ENCODE results near the gene EYS.
"Not testable (repeated sequence)": the region's sequence is repeated elsewhere in the genome, so short reads cannot be mapped to it uniquely, and the experiment has no call there.

Gene EYS

GRCh38 chr6:64254558-64254957 lies 1452.5 kb downstream of the EYS start:
- H3K4me3 ChIP-seq (ENCODE audit: low read depth, low read length) = no peak overlapping the region
- no peaks in the 10 kb centered on the region for H3K36me3 ChIP-seq (ENCODE audit: insufficient read depth, low read length)
- no peaks in the 10 kb centered on the region for H3K27me3 ChIP-seq (ENCODE audit: insufficient read depth, low read length)
- H3K79me2 ChIP-seq (ENCODE audit: control insufficient read depth, insufficient read depth, low read length, unreplicated experiment) = no peaks in the 10 kb centered on the region
- H3K4me1 ChIP-seq (ENCODE audit: control insufficient read depth, insufficient read depth, low read length, unreplicated experiment) = no peaks in the 10 kb centered on the region
- H2AFZ ChIP-seq (ENCODE audit: low read length, unreplicated experiment) = no peak overlapping the region
- H3K27ac ChIP-seq (ENCODE audit: low read depth, low read length) = no peak overlapping the region

GRCh38 chr6:64252256-64252655 lies 1454.8 kb downstream of the EYS start:
- H3K27ac ChIP-seq (ENCODE audit: low read depth, low read length) = no peak overlapping the region
- no peaks in the 10 kb centered on the region for H3K36me3 ChIP-seq (ENCODE audit: insufficient read depth, low read length)
- no peak overlapping the region for H3K4me3 ChIP-seq (ENCODE audit: low read depth, low read length)
- no peaks in the 10 kb centered on the region for H3K79me2 ChIP-seq (ENCODE audit: control insufficient read depth, insufficient read depth, low read length, unreplicated experiment)
- H3K27me3 ChIP-seq (ENCODE audit: insufficient read depth, low read length) = no peaks in the 10 kb centered on the region
- no peaks in the 10 kb centered on the region for H3K4me1 ChIP-seq (ENCODE audit: control insufficient read depth, insufficient read depth, low read length, unreplicated experiment)
- no peak overlapping the region for H2AFZ ChIP-seq (ENCODE audit: low read length, unreplicated experiment)

DNA sequence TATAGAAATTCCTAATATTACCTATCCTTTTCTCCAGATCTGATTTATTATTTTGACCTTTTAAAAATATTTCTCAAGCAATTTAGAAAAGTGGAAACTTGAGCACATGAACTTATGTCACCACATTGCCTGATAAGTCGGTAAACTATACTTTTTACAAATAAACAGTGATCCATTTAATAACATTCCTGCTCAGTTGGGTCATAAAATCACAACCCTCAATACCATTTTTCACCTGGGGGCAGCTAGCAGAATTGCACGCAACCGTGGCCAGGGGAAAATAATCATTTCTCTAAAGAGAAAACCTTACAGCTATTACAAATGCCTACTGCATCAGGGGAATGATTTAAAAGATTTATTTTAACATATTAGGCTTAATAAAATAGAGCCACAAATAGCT lies 1456.9 kb downstream of the EYS start:
- H3K36me3 ChIP-seq (ENCODE audit: insufficient read depth, low read length) = no peaks in the 10 kb centered on the region; the same call in 1 of the 2 replicates
- H3K27me3 ChIP-seq (ENCODE audit: insufficient read depth, low read length) = no peaks in the 10 kb centered on the region
- H3K27ac ChIP-seq (ENCODE audit: low read depth, low read length) = no peak overlapping the region
- no peak overlapping the region for H3K4me3 ChIP-seq (ENCODE audit: low read depth, low read length)
- no peaks in the 10 kb centered on the region for H3K4me1 ChIP-seq (ENCODE audit: control insufficient read depth, insufficient read depth, low read length, unreplicated experiment)
- no peaks in the 10 kb centered on the region for H3K79me2 ChIP-seq (ENCODE audit: control insufficient read depth, insufficient read depth, low read length, unreplicated experiment)
- no peak overlapping the region for H2AFZ ChIP-seq (ENCODE audit: low read length, unreplicated experiment)

DNA sequence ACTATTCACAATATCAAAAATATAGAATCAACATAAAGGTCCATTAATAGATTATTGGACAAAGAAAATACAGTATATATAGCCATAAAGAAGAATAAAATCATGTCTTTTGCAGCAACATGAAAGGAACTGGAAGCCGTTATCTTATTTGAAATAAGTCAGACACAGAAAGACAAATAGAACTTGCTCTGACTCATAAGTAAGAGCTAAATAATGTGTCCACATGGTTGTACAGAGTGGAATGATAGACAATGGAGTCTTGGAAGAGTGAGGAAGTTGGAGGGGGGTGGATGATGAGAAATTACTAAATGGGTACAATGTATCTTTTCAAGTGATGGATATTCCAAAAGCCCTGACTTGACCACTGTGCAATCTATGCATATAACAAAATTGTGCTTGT lies 1457.9 kb downstream of the EYS start:
- Histone ChIP-seq H3K4me3 (ENCODE audit: low read depth, low read length) (no peak overlapping the region), H3K4me1 (ENCODE audit: control insufficient read depth, insufficient read depth, low read length, unreplicated experiment) (no peaks in the 10 kb centered on the region), H3K27me3 (ENCODE audit: insufficient read depth, low read length) (no peaks in the 10 kb centered on the region), H3K36me3 (ENCODE audit: insufficient read depth, low read length) (no peaks in the 10 kb centered on the region; the same call in 1 of the 2 replicates), H3K79me2 (ENCODE audit: control insufficient read depth, insufficient read depth, low read length, unreplicated experiment) (no peaks in the 10 kb centered on the region), H2AFZ (ENCODE audit: low read length, unreplicated experiment) (no peak overlapping the region), H3K27ac (ENCODE audit: low read depth, low read length) (no peak overlapping the region)

DNA sequence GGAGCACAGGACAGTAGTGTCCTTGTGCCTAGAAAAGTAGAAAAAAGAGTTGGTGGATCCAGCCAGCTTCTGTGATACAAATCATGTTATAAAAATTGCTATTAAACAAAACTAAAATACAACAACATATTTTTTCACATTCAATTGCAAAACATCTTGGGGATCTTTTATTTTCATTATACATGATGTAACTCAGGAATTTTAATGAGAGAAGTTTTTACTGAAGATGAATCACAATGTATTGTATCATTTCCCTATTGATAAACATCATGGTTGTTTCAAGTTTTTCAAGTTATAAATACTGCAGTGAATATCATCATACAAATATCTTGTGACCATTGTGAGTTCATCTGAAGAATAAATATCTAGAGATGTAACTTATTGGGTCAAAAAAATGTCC lies 1463.4 kb downstream of the EYS start:
- Histone ChIP-seq H3K4me3 (ENCODE audit: low read depth, low read length) (no peak overlapping the region), H3K27ac (ENCODE audit: low read depth, low read length) (no peak overlapping the region), H3K36me3 (ENCODE audit: insufficient read depth, low read length) (no peaks in the 10 kb centered on the region; the same call in 1 of the 2 replicates), H3K79me2 (ENCODE audit: control insufficient read depth, insufficient read depth, low read length, unreplicated experiment) (no peaks in the 10 kb centered on the region), H3K27me3 (ENCODE audit: insufficient read depth, low read length) (no peaks in the 10 kb centered on the region), H2AFZ (ENCODE audit: low read length, unreplicated experiment) (no peak overlapping the region), H3K4me1 (ENCODE audit: control insufficient read depth, insufficient read depth, low read length, unreplicated experiment) (no peaks in the 10 kb centered on the region)

DNA sequence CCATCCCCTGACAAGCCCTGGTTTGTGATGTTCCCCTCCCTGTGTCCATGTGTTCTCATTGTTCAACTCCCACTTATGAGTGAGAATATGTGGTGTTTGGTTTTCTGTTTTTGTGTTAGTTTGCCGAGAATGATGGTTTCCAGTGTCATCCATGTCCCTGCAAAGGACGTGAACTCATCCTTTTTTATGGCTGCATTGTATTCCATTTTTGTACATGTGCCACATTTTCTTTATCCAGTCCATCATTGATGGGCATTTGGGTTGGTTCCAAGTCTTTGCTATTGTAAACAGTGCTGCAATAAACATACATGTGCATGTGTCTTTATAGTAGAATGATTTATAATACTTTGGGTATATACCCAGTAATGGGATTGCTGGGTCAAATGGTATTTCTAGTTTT lies 1468.1 kb downstream of the EYS start:
- not testable (repeated sequence) for H3K36me3 ChIP-seq (ENCODE audit: insufficient read depth, low read length); H3K27ac ChIP-seq (ENCODE audit: low read depth, low read length); H2AFZ ChIP-seq (ENCODE audit: low read length, unreplicated experiment); H3K79me2 ChIP-seq (ENCODE audit: control insufficient read depth, insufficient read depth, low read length, unreplicated experiment); H3K4me3 ChIP-seq (ENCODE audit: low read depth, low read length); H3K27me3 ChIP-seq (ENCODE audit: insufficient read depth, low read length); H3K4me1 ChIP-seq (ENCODE audit: control insufficient read depth, insufficient read depth, low read length, unreplicated experiment)

DNA sequence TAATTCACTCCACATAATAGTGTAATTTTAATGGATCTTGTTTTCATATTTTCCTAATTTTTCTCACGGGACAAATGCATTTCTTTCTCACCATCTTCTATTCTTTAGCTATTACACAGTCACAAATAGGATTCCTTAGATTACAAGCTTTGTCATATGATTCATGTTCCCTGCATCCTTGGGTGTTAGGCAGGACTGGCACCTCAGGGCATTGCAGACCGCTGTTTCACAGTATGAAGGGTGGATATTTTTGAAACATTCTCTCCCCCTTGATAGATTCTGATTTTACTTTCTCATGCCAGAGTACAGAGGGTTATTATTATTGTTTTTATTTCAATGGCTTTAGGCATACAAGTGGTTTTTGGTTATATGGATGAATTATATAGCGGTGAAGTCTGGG lies 1469.0 kb downstream of the EYS start:
- Histone ChIP-seq H3K79me2 (ENCODE audit: control insufficient read depth, insufficient read depth, low read length, unreplicated experiment) (no peaks in the 10 kb centered on the region), H3K36me3 (ENCODE audit: insufficient read depth, low read length) (no peaks in the 10 kb centered on the region), H3K4me3 (ENCODE audit: low read depth, low read length) (no peak overlapping the region), H3K27me3 (ENCODE audit: insufficient read depth, low read length) (no peaks in the 10 kb centered on the region), H2AFZ (ENCODE audit: low read length, unreplicated experiment) (no peak overlapping the region), H3K27ac (ENCODE audit: low read depth, low read length) (no peak overlapping the region), H3K4me1 (ENCODE audit: control insufficient read depth, insufficient read depth, low read length, unreplicated experiment) (no peaks in the 10 kb centered on the region)

GRCh38 chr6:64233746-64234145 lies 1473.3 kb downstream of the EYS start:
- Histone ChIP-seq H3K4me3 (ENCODE audit: low read depth, low read length) (no peak overlapping the region), H3K27me3 (ENCODE audit: insufficient read depth, low read length) (no peaks in the 10 kb centered on the region), H3K4me1 (ENCODE audit: control insufficient read depth, insufficient read depth, low read length, unreplicated experiment) (no peaks in the 10 kb centered on the region), H3K27ac (ENCODE audit: low read depth, low read length) (no peak overlapping the region), H2AFZ (ENCODE audit: low read length, unreplicated experiment) (no peak overlapping the region), H3K36me3 (ENCODE audit: insufficient read depth, low read length) (no peaks in the 10 kb centered on the region), H3K79me2 (ENCODE audit: control insufficient read depth, insufficient read depth, low read length, unreplicated experiment) (no peaks in the 10 kb centered on the region)

- Histone ChIP-seq H3K4me3 (ENCODE audit: low read depth, low read length) (no peak overlapping the region), H3K27ac (ENCODE audit: low read depth, low read length) (no peak overlapping the region), H3K79me2 (ENCODE audit: control insufficient read depth, insufficient read depth, low read length, unreplicated experiment) (no peaks in the 10 kb centered on the region), H2AFZ (ENCODE audit: low read length, unreplicated experiment) (no peak overlapping the region), H3K27me3 (ENCODE audit: insufficient read depth, low read length) (no peaks in the 10 kb centered on the region), H3K36me3 (ENCODE audit: insufficient read depth, low read length) (no peaks in the 10 kb centered on the region), H3K4me1 (ENCODE audit: control insufficient read depth, insufficient read depth, low read length, unreplicated experiment) (no peaks in the 10 kb centered on the region)
Observed at GRCh38 chr6:64231928-64232327, 1475.1 kb downstream of the EYS start.

DNA sequence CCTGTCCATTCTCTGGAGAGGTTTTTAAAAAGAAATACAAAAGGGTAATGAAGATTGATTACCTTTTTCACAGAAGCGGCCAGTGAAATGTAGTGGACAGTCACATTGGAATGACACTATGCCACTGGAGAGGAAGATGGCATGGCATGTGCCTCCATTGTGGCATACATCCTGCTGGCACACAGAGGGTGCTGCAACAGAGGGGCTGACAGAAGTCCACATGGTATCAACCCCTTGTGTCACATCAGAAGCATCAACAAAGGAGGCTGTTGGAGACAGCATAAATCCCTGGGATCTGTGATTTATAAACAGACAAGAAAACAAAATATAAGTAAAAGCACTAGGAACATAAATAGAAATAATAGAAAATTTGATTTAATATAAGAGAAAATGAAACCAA lies 1476.5 kb downstream of the EYS start:
- Histone ChIP-seq H3K4me3 (ENCODE audit: low read depth, low read length) (no peak overlapping the region), H3K36me3 (ENCODE audit: insufficient read depth, low read length) (no peaks in the 10 kb centered on the region), H2AFZ (ENCODE audit: low read length, unreplicated experiment) (no peak overlapping the region), H3K4me1 (ENCODE audit: control insufficient read depth, insufficient read depth, low read length, unreplicated experiment) (no peaks in the 10 kb centered on the region), H3K27me3 (ENCODE audit: insufficient read depth, low read length) (no peaks in the 10 kb centered on the region), H3K27ac (ENCODE audit: low read depth, low read length) (no peak overlapping the region), H3K79me2 (ENCODE audit: control insufficient read depth, insufficient read depth, low read length, unreplicated experiment) (no peaks in the 10 kb centered on the region)

GRCh38 chr6:64227863-64228262 lies 1479.2 kb downstream of the EYS start:
- no peak overlapping the region for H3K4me3 ChIP-seq (ENCODE audit: low read depth, low read length)
- H3K79me2 ChIP-seq (ENCODE audit: control insufficient read depth, insufficient read depth, low read length, unreplicated experiment) = no peaks in the 10 kb centered on the region
- no peaks in the 10 kb centered on the region for H3K27me3 ChIP-seq (ENCODE audit: insufficient read depth, low read length)
- H2AFZ ChIP-seq (ENCODE audit: low read length, unreplicated experiment) = no peak overlapping the region
- H3K27ac ChIP-seq (ENCODE audit: low read depth, low read length) = no peak overlapping the region
- no peaks in the 10 kb centered on the region for H3K36me3 ChIP-seq (ENCODE audit: insufficient read depth, low read length)
- peaks cover 10% of the 10 kb centered on the region for H3K4me1 ChIP-seq (ENCODE audit: control insufficient read depth, insufficient read depth, low read length, unreplicated experiment)

- no peak overlapping the region for H3K27ac ChIP-seq (ENCODE audit: low read depth, low read length)
- H3K79me2 ChIP-seq (ENCODE audit: control insufficient read depth, insufficient read depth, low read length, unreplicated experiment) = no peaks in the 10 kb centered on the region
- H3K4me1 ChIP-seq (ENCODE audit: control insufficient read depth, insufficient read depth, low read length, unreplicated experiment) = peaks cover 10% of the 10 kb centered on the region
- H3K4me3 ChIP-seq (ENCODE audit: low read depth, low read length) = no peak overlapping the region
- no peaks in the 10 kb centered on the region for H3K27me3 ChIP-seq (ENCODE audit: insufficient read depth, low read length)
- no peaks in the 10 kb centered on the region for H3K36me3 ChIP-seq (ENCODE audit: insufficient read depth, low read length)
- H2AFZ ChIP-seq (ENCODE audit: low read length, unreplicated experiment) = no peak overlapping the region
Observed at GRCh38 chr6:64225503-64225902, 1481.5 kb downstream of the EYS start.
